H9 (cell line): ENCODE results near the gene CDKAL1. TPM values are rescaled to one million over a fixed set of nuclear protein-coding genes. Genes with fewer than 3 reads are reported as not detected.

Experiments
- DNase-seq: peaks from one replicate; pipeline ENCODE4 v3.0.0-alpha.2; 2017
- H2AFZ ChIP-seq: one replicate; pipeline ENCODE4 v1.6.1; 2013; ENCODE audit warnings: mild to moderate bottlenecking, low read length, control low read depth, moderate library complexity
- H2AK5ac ChIP-seq: 2 replicates; pipeline ENCODE4 v1.6.1; 2013; ENCODE audit warnings: low read length, control low read depth, mixed read lengths; ENCODE audit not compliant: insufficient read length
- H2BK120ac ChIP-seq: one replicate; pipeline ENCODE4 v1.6.1; 2013; ENCODE audit warnings: low read depth, mild to moderate bottlenecking, low read length, control low read depth, inconsistent platforms; ENCODE audit not compliant: poor library complexity, severe bottlenecking
- H2BK12ac ChIP-seq: 2 replicates; pipeline ENCODE4 v1.6.1; 2013; ENCODE audit warnings: low read length, control low read depth, mixed read lengths, low read depth; ENCODE audit not compliant: insufficient read length
- H2BK15ac ChIP-seq: 2 replicates; pipeline ENCODE4 v1.6.1; 2013; ENCODE audit warnings: low read depth, low read length, control low read depth
- H2BK20ac ChIP-seq: one replicate; pipeline ENCODE4 v1.6.1; 2013; ENCODE audit warnings: low read depth, mild to moderate bottlenecking, low read length, control low read depth, inconsistent platforms; ENCODE audit not compliant: poor library complexity, severe bottlenecking
- H2BK5ac ChIP-seq: 2 replicates; pipeline ENCODE4 v1.6.1; 2013; ENCODE audit warnings: low read length, control low read depth, mixed read lengths; ENCODE audit not compliant: insufficient read length
- H3K14ac ChIP-seq: 2 replicates; pipeline ENCODE4 v1.6.1; 2013; ENCODE audit warnings: low read length, control low read depth; ENCODE audit not compliant: insufficient read depth
- H3K18ac ChIP-seq: 2 replicates; pipeline ENCODE4 v1.6.1; 2013; ENCODE audit warnings: low read depth, mild to moderate bottlenecking, mixed read lengths, low read length, control low read depth; ENCODE audit not compliant: insufficient read length
- H3K23ac ChIP-seq: 2 replicates; pipeline ENCODE4 v1.6.1; 2013; ENCODE audit warnings: low read length, control low read depth, mixed read lengths, low read depth; ENCODE audit not compliant: insufficient read length
- H3K23me2 ChIP-seq: 2 replicates; pipeline ENCODE4 v1.6.1; 2013; ENCODE audit warnings: low read depth, mild to moderate bottlenecking, mixed read lengths, low read length, control low read depth; ENCODE audit not compliant: insufficient read length, poor library complexity, severe bottlenecking
- H3K27ac ChIP-seq: 2 replicates; pipeline ENCODE4 v1.5.1; 2013; ENCODE audit warnings: low read length, control low read depth, mixed read lengths, low read depth; ENCODE audit not compliant: insufficient read length
- H3K27me3 ChIP-seq: 2 replicates; pipeline ENCODE4 v1.6.1; 2013; ENCODE audit warnings: low read length, control low read depth, inconsistent platforms; ENCODE audit not compliant: insufficient read depth
- H3K4ac ChIP-seq: 2 replicates; pipeline ENCODE4 v1.6.1; 2013; ENCODE audit warnings: low read depth, mild to moderate bottlenecking, control low read depth, inconsistent platforms, low read length, moderate library complexity
- H3K4me1 ChIP-seq: 2 replicates; pipeline ENCODE4 v1.6.1; 2013; ENCODE audit warnings: low read length, control low read depth, inconsistent platforms; ENCODE audit not compliant: insufficient read depth
- H3K4me2 ChIP-seq: 2 replicates; pipeline ENCODE4 v1.6.1; 2013; ENCODE audit warnings: low read length, control low read depth, mixed read lengths; ENCODE audit not compliant: insufficient read length, insufficient read depth
- H3K56ac ChIP-seq: 2 replicates; pipeline ENCODE4 v1.6.1; 2013; ENCODE audit warnings: low read depth, mild to moderate bottlenecking, mixed read lengths, low read length, control low read depth; ENCODE audit not compliant: insufficient read length
- H3K79me1 ChIP-seq: 2 replicates; pipeline ENCODE4 v1.6.1; 2013; ENCODE audit warnings: low read depth, mild to moderate bottlenecking, moderate library complexity, low read length, control low read depth, inconsistent platforms; ENCODE audit not compliant: insufficient read depth, poor library complexity, severe bottlenecking
- H3K79me2 ChIP-seq: 2 replicates; pipeline ENCODE4 v1.6.1; 2013; ENCODE audit warnings: low read length, control low read depth, inconsistent platforms; ENCODE audit not compliant: insufficient read depth
- H3K9ac ChIP-seq: 2 replicates; pipeline ENCODE4 v1.6.1; 2013; ENCODE audit warnings: low read length, control low read depth, mixed read lengths; ENCODE audit not compliant: insufficient read length; ENCODE audit errors: extremely low read depth
- H3K9me3 ChIP-seq: one replicate; pipeline ENCODE4 v1.6.1; 2013; ENCODE audit warnings: low read depth, low read length, inconsistent platforms; ENCODE audit not compliant: control insufficient read depth
- H3T11ph ChIP-seq: one replicate; pipeline ENCODE4 v1.6.1; 2013; ENCODE audit warnings: mild to moderate bottlenecking, low read length, control low read depth, inconsistent platforms
- H4K20me1 ChIP-seq: one replicate; pipeline ENCODE4 v1.6.1; 2013; ENCODE audit not compliant: control insufficient read depth, insufficient read length, insufficient read depth
- H4K5ac ChIP-seq: 2 replicates; pipeline ENCODE4 v1.6.1; 2013; ENCODE audit warnings: low read depth, mild to moderate bottlenecking, mixed read lengths, low read length, control low read depth; ENCODE audit not compliant: insufficient read length
- H4K8ac ChIP-seq: replicated peaks from 2 replicates; pipeline ENCODE4 v1.6.1; 2013; ENCODE audit warnings: low read length, control low read depth, mixed read lengths, low read depth; ENCODE audit not compliant: insufficient read length
- H4K91ac ChIP-seq: 2 replicates; pipeline ENCODE4 v1.6.1; 2013; ENCODE audit warnings: low read depth, mild to moderate bottlenecking, moderate library complexity, mixed read lengths, low read length, control low read depth; ENCODE audit not compliant: insufficient read length
- H3K27ac Mint-ChIP-seq, 3 experiments: 2 replicates in 2 of 3; 3 replicates in 1 of 3; pipeline ENCODE4 v1.8.0; 2020 to 2021; ENCODE audit warnings: mixed read lengths in 3 of 3, mild to moderate bottlenecking in 1 of 3, moderate library complexity in 1 of 3
- H3K27me3 Mint-ChIP-seq: 2 replicates; pipeline ENCODE4 v1.8.0; 2021; ENCODE audit warnings: low read depth, mild to moderate bottlenecking, moderate library complexity, mixed read lengths
- H3K36me3 Mint-ChIP-seq, 3 experiments: 2 replicates in 2 of 3; 3 replicates in 1 of 3; pipeline ENCODE4 v1.8.0; 2020 to 2021; ENCODE audit warnings: low read depth in 3 of 3, mixed read lengths in 3 of 3; ENCODE audit not compliant: insufficient read depth in 1 of 3
- H3K4me1 Mint-ChIP-seq, 2 experiments: 2 replicates each; pipeline ENCODE4 v1.8.0; 2020; ENCODE audit warnings: mixed read lengths in 2 of 2
- H3K4me3 Mint-ChIP-seq, 2 experiments: 2 replicates in 1 of 2; 3 replicates in 1 of 2; pipeline ENCODE4 v1.8.0; 2020 to 2021; ENCODE audit warnings: mild to moderate bottlenecking in 2 of 2, mixed read lengths in 2 of 2, moderate library complexity in 1 of 2
- H3K9me3 Mint-ChIP-seq, 2 experiments: 2 replicates in 1 of 2; 3 replicates in 1 of 2; pipeline ENCODE4 v1.8.0; 2020; ENCODE audit warnings: mild to moderate bottlenecking in 2 of 2, mixed read lengths in 2 of 2, moderate library complexity in 1 of 2
- CTCF ChIP-seq: fragments of 200-600 bp; sonication (generic); conservative IDR thresholded peaks from 3 replicates; pipeline ENCODE4 v1.8.0; 2021; ENCODE audit warnings: antibody characterized with exemption, mild to moderate bottlenecking
- total RNA-seq: library from RNA; stranded (reverse); gene quantifications from 2 replicates; pipeline ENCODE4 v1.2.1, GENCODE V29; 2021

Gene CDKAL1
- total RNA-seq, 1 experiment from 2014 or later: 23.0 TPM

- Histone ChIP-seq H3K14ac (no peak overlapping the region), H3K4me1 (peaks cover 6% of the 10 kb centered on the region), H4K91ac (no peak overlapping the region), H3T11ph (no peak overlapping the region), H2BK12ac (no peak overlapping the region), H2BK20ac (no peak overlapping the region), H3K79me2 (no peaks in the 10 kb centered on the region), H2BK120ac (no peak overlapping the region), H3K27ac (no peak overlapping the region), H3K9ac (no peak overlapping the region), H2AK5ac (no peak overlapping the region), H3K4ac (no peak overlapping the region), H3K4me2 (no peak overlapping the region), H2AFZ (no peak overlapping the region), H3K23me2 (no peaks in the 10 kb centered on the region), H3K18ac (no peak overlapping the region), H3K56ac (no peak overlapping the region), H4K5ac (no peak overlapping the region), H2BK5ac (no peak overlapping the region), H3K79me1 (no peaks in the 10 kb centered on the region), H3K23ac (no peak overlapping the region), H3K27me3 (no peaks in the 10 kb centered on the region), H4K8ac (no peak overlapping the region), H2BK15ac (no peak overlapping the region), H4K20me1 (no peaks in the 10 kb centered on the region), H3K9me3 (no peaks in the 10 kb centered on the region)
- Mint-ChIP-seq H3K27ac (no peak overlapping the region; a peak in 1 of 7 replicates), H3K9me3 (peaks cover 11 to 14% of the 10 kb centered on the region in 2 experiments), H3K4me3 (no peak overlapping the region), H3K4me1 (peaks cover 6 to 11% of the 10 kb centered on the region in 2 experiments), H3K27me3 (no peaks in the 10 kb centered on the region), H3K36me3 (peaks cover 9 to 17% (median 10%) of the 10 kb centered on the region in 3 experiments)
- no peak for DNase-seq
- TF ChIP-seq CTCF: no peak
Measured at GRCh38 chr6:20947977-20948376, 413.7 kb downstream of the CDKAL1 start.
